DND-41 (cell line): ENCODE results near the gene SCN8A.

ENCODE experiments used
- ATAC-seq: fragments of 200-7000 bp; cut with Tn5 transposase; 3 replicates; pipeline ENCODE4 v1.9.1; 2021; ENCODE audit warnings: low read depth; ENCODE audit not compliant: insufficient read depth
- DNase-seq: peaks from one replicate; pipeline ENCODE4 v3.0.0-alpha.2; 2020
- H2AFZ ChIP-seq: 2 replicates; pipeline ENCODE4 v1.6.0; 2012; ENCODE audit warnings: low read depth, low read length
- H3K27ac ChIP-seq: 2 replicates; pipeline ENCODE4 v1.5.1; 2012; ENCODE audit warnings: low read length, inconsistent platforms
- H3K27me3 ChIP-seq: fragments of 200-600 bp; sonication (generic); 2 replicates; pipeline ENCODE4 v1.6.0; 2012; ENCODE audit warnings: low read length, mild to moderate bottlenecking, inconsistent platforms; ENCODE audit not compliant: insufficient read depth, poor library complexity
- H3K36me3 ChIP-seq: 2 replicates; pipeline ENCODE4 v1.5.1; 2012; ENCODE audit warnings: low read length, inconsistent platforms; ENCODE audit not compliant: insufficient read depth
- H3K4me1 ChIP-seq: 2 replicates; pipeline ENCODE4 v1.5.1; 2012; ENCODE audit warnings: mild to moderate bottlenecking, low read length; ENCODE audit not compliant: insufficient read depth
- H3K4me2 ChIP-seq: 2 replicates; pipeline ENCODE4 v1.6.0; 2012; ENCODE audit warnings: mild to moderate bottlenecking, moderate library complexity, low read length, inconsistent platforms; ENCODE audit not compliant: insufficient read depth
- H3K4me3 ChIP-seq, 2 experiments: fragments of 200-600 bp in 1 of 2; shearing (Covaris generic) in 1 of 2; 2 replicates each; pipeline ENCODE4 v1.5.1; 2012 to 2016; ENCODE audit warnings: inconsistent platforms in 2 of 2, low read length in 2 of 2, mild to moderate bottlenecking in 2 of 2, low read depth in 1 of 2, moderate library complexity in 1 of 2
- H3K79me2 ChIP-seq: 2 replicates; pipeline ENCODE4 v1.6.0; 2012; ENCODE audit warnings: low read length, inconsistent platforms; ENCODE audit not compliant: insufficient read depth
- H3K9ac ChIP-seq: 2 replicates; pipeline ENCODE4 v1.6.0; 2012; ENCODE audit warnings: low read depth, mild to moderate bottlenecking, inconsistent platforms, low read length, moderate library complexity
- H3K9me3 ChIP-seq: 2 replicates; pipeline ENCODE4 v1.5.1; 2012; ENCODE audit warnings: low read length, moderate library complexity, mild to moderate bottlenecking, inconsistent platforms; ENCODE audit not compliant: insufficient read depth, severe bottlenecking
- H4K20me1 ChIP-seq: 2 replicates; pipeline ENCODE4 v1.6.0; 2012; ENCODE audit warnings: low read length; ENCODE audit not compliant: insufficient read depth
- EZH2 ChIP-seq: IDR thresholded peaks from 3 replicates; pipeline ENCODE4 v1.6.1; 2012; ENCODE audit warnings: borderline replicate concordance, low read depth, mild to moderate bottlenecking, moderate library complexity, low read length, inconsistent platforms; ENCODE audit not compliant: severe bottlenecking
- TF ChIP-seq, protein P1 (sequence below): IDR thresholded peaks from 2 replicates; pipeline ENCODE4 v1.5.1; 2012; ENCODE audit warnings: borderline replicate concordance, low read length, moderate library complexity, mild to moderate bottlenecking; ENCODE audit not compliant: poor library complexity, severe bottlenecking; ENCODE audit errors: extremely low read depth

Gene SCN8A

DNA sequence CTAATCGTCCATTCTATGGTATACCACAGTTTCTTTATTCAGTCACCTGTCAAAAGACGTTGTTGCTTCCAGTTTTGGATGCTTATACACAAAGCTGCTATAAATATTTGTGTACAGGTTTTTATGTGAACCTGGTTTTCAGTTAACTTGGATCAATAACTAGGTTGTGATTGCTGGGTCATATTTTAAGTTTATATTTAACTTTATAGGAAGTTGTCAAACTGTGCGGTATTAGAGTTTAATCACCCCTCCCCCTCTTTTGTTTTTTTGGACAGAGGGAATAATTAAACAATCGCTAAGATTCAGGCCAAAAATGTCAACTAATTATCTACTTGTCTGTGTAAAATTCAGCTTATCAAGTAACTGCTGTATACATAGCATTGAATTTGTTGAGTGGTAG lies 34.3 kb downstream of the SCN8A start:
- Histone ChIP-seq H3K36me3 (no peaks in the 10 kb centered on the region), H3K4me2 (no peak overlapping the region), H3K4me3 (no peak overlapping the region), H3K27ac (no peak overlapping the region), H2AFZ (no peak overlapping the region), H3K79me2 (peaks cover 6% of the 10 kb centered on the region), H3K9me3 (no peaks in the 10 kb centered on the region), H3K27me3 (no peaks in the 10 kb centered on the region), H3K9ac (no peak overlapping the region), H3K4me1 (no peaks in the 10 kb centered on the region), H4K20me1 (peaks cover 3% of the 10 kb centered on the region; the same call in 1 of the 2 replicates)
- no peak for DNase-seq
- no peak for TF ChIP-seq EZH2
- TF ChIP-seq, protein P1, sequence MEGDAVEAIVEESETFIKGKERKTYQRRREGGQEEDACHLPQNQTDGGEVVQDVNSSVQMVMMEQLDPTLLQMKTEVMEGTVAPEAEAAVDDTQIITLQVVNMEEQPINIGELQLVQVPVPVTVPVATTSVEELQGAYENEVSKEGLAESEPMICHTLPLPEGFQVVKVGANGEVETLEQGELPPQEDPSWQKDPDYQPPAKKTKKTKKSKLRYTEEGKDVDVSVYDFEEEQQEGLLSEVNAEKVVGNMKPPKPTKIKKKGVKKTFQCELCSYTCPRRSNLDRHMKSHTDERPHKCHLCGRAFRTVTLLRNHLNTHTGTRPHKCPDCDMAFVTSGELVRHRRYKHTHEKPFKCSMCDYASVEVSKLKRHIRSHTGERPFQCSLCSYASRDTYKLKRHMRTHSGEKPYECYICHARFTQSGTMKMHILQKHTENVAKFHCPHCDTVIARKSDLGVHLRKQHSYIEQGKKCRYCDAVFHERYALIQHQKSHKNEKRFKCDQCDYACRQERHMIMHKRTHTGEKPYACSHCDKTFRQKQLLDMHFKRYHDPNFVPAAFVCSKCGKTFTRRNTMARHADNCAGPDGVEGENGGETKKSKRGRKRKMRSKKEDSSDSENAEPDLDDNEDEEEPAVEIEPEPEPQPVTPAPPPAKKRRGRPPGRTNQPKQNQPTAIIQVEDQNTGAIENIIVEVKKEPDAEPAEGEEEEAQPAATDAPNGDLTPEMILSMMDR = no peak
- no peak for ATAC-seq

DNA sequence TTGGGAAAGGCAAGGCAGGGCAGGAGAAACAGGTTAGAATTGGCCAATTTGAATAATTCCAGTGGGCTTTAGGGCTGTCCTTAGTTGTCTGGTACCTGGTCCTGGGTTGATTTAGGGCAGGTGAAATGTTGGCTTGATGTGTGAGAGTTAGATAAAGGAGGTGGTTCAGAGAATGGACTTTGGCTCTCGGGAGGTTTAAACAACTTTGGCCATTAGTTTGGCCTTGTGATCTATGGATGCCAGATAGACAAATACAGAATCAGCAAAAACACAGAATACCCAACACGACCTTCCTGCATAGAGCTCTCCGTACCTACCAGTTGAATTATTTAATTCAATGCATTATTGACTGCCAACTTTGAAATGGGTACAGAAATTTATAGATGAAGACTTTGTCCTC lies 35.1 kb downstream of the SCN8A start:
- Histone ChIP-seq H4K20me1 (peaks cover 3% of the 10 kb centered on the region; the same call in 1 of the 2 replicates), H3K9ac (no peak overlapping the region), H3K27ac (no peak overlapping the region), H3K9me3 (no peaks in the 10 kb centered on the region), H3K4me1 (no peaks in the 10 kb centered on the region), H3K36me3 (no peaks in the 10 kb centered on the region), H3K4me3 (no peak overlapping the region), H3K4me2 (no peak overlapping the region), H3K79me2 (peaks cover 9% of the 10 kb centered on the region), H3K27me3 (no peaks in the 10 kb centered on the region), H2AFZ (no peak overlapping the region)
- TF ChIP-seq, protein P1 = no peak
- TF ChIP-seq EZH2 = no peak
- ATAC-seq = no peak
- no peak for DNase-seq

DNA sequence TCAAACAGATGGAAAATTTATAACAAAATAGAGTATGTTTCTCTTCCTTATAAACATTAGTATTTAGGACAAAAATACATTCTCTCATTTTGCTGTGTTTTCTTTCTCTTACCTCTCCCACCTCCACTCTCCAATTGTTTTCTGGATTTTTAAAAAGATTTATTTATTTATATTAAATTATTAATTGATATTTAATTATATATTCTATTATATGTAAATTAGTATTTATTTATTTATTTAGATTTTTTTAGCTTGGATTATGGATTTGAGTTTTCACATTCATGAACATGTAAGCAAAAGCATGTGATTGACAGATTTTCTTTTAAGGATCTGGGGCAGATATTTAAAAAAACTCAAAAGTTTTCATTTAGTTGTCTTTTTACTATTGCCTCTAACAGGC lies 35.6 kb downstream of the SCN8A start:
- DNase-seq (no peak), ATAC-seq (no peak)
- TF ChIP-seq, protein P1 = no peak
- no peak for TF ChIP-seq EZH2
- Histone ChIP-seq H3K9ac (no peak overlapping the region), H3K79me2 (peaks cover 12% of the 10 kb centered on the region), H3K4me3 (no peak overlapping the region), H3K27ac (no peak overlapping the region), H3K4me2 (no peak overlapping the region), H3K36me3 (no peaks in the 10 kb centered on the region), H4K20me1 (peaks cover under 1% of the 10 kb centered on the region; the same call in 1 of the 2 replicates), H3K4me1 (no peaks in the 10 kb centered on the region), H3K27me3 (no peaks in the 10 kb centered on the region), H3K9me3 (no peaks in the 10 kb centered on the region), H2AFZ (no peak overlapping the region)

DNA sequence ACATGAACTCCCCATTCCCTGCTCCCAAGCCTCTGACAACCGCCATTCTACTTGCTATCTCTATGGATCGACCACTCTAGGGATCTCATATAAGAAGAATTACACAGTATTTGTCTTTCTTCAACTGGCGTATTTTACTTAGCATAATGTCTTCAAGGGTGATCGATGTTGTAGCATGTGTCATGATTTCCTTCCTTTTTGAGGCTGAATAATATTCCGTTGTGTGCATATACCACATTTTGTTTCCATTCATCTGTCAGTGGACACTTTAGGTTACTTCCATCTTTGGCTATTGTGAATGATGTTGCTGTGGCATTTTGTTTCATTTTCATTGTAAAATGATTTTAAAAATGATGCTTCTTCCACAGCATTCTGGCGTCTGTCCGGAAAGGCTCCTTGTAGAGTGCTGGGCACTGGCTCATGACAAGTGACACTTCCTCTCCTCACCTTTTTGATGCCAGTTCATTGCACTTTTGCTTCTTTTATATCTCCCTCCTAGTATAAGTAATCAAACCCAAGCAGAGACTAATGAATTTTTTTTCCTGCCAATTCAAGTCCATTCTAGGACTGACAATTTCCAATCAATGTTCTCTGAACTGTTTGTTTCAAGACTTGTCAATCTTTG lies 39.3 kb downstream of the SCN8A start:
- H3K27me3 ChIP-seq = no peaks in the 10 kb centered on the region
- no peak overlapping the region for H3K4me2 ChIP-seq
- no peak overlapping the region for H3K27ac ChIP-seq
- no peak for DNase-seq
- no peak for ATAC-seq
- no peak for TF ChIP-seq EZH2
- TF ChIP-seq, protein P1 = no peak
- no peak overlapping the region for H3K4me3 ChIP-seq
- H3K36me3 ChIP-seq = no peaks in the 10 kb centered on the region
- H4K20me1 ChIP-seq = no peaks in the 10 kb centered on the region; the same call in 1 of the 2 replicates
- H3K79me2 ChIP-seq = peaks cover 12% of the 10 kb centered on the region
- no peaks in the 10 kb centered on the region for H3K9me3 ChIP-seq
- H3K4me1 ChIP-seq = no peaks in the 10 kb centered on the region
- H3K9ac ChIP-seq = no peak overlapping the region
- H2AFZ ChIP-seq = no peak overlapping the region
